KMS-11 (cell line): ENCODE data around the gene ABHD8.

Source experiments
- H2AFZ ChIP-seq: fragments of 200-600 bp; sonication (generic); 2 replicates; pipeline ENCODE4 v1.6.1; 2016; ENCODE audit warnings: antibody characterized with exemption, mixed run types, low read depth
- H3K27ac ChIP-seq: fragments of 200-600 bp; sonication (generic); 2 replicates; pipeline ENCODE4 v1.6.1; 2016; ENCODE audit warnings: mild to moderate bottlenecking, mixed run types
- H3K27me3 ChIP-seq: fragments of 200-600 bp; sonication (generic); 2 replicates; pipeline ENCODE4 v1.6.1; 2017; ENCODE audit warnings: mild to moderate bottlenecking, low read depth, mixed run types, moderate library complexity; ENCODE audit not compliant: insufficient read depth
- H3K36me3 ChIP-seq: fragments of 200-600 bp; sonication (generic); 2 replicates; pipeline ENCODE4 v1.6.1; 2017; ENCODE audit warnings: mild to moderate bottlenecking, mixed run types; ENCODE audit not compliant: insufficient read depth
- H3K4me1 ChIP-seq: fragments of 200-600 bp; sonication (generic); 2 replicates; pipeline ENCODE4 v1.6.1; 2016; ENCODE audit warnings: mild to moderate bottlenecking, low read depth, mixed run types; ENCODE audit not compliant: poor library complexity, severe bottlenecking
- H3K4me2 ChIP-seq: fragments of 200-600 bp; sonication (generic); 2 replicates; pipeline ENCODE4 v1.7.0; 2016; ENCODE audit warnings: mild to moderate bottlenecking, mixed run types
- H3K4me3 ChIP-seq: fragments of 200-600 bp; sonication (generic); IDR thresholded peaks from 2 replicates; pipeline ENCODE4 v1.6.1; 2017; ENCODE audit warnings: low read depth, low read length, mixed read lengths; ENCODE audit not compliant: insufficient read depth
- H3K79me2 ChIP-seq: fragments of 200-600 bp; sonication (generic); 2 replicates; pipeline ENCODE4 v1.6.1; 2016; ENCODE audit warnings: low read depth, mixed run types; ENCODE audit not compliant: insufficient read depth
- H3K9ac ChIP-seq: fragments of 200-600 bp; sonication (generic); 2 replicates; pipeline ENCODE4 v1.6.1; 2016; ENCODE audit warnings: mild to moderate bottlenecking, mixed run types
- H4K20me1 ChIP-seq: fragments of 200-600 bp; sonication (generic); 2 replicates; pipeline ENCODE4 v1.6.1; 2016; ENCODE audit warnings: mild to moderate bottlenecking, mixed run types; ENCODE audit not compliant: insufficient read depth
- CTCF ChIP-seq: fragments of 200-600 bp; sonication (generic); conservative IDR thresholded peaks from 2 replicates; pipeline ENCODE4 v1.6.1; 2017; ENCODE audit warnings: low read depth, mild to moderate bottlenecking, antibody characterized with exemption, low read length, moderate library complexity, mixed read lengths

ABHD8 gene

GRCh38 chr19:17318966-17319365, 15.7 kb upstream of the ABHD8 start:
- Histone ChIP-seq H2AFZ (no peak overlapping the region), H3K27ac (no peak overlapping the region), H3K4me1 (no peaks in the 10 kb centered on the region), H3K4me3 (no peak overlapping the region), H3K4me2 (no peak overlapping the region), H3K27me3 (no peaks in the 10 kb centered on the region), H4K20me1 (no peaks in the 10 kb centered on the region), H3K36me3 (no peaks in the 10 kb centered on the region), H3K79me2 (no peaks in the 10 kb centered on the region), H3K9ac (no peak overlapping the region)
- TF ChIP-seq CTCF: no peak

GRCh38 chr19:17314007-17314593, 10.9 kb upstream of the ABHD8 start:
- TF ChIP-seq CTCF: no peak
- H3K79me2 ChIP-seq: peaks cover 19% of the 10 kb centered on the region
- no peaks in the 10 kb centered on the region for H3K27me3 ChIP-seq
- no peak overlapping the region for H3K4me3 ChIP-seq
- H3K36me3 ChIP-seq: no peaks in the 10 kb centered on the region
- no peak overlapping the region for H2AFZ ChIP-seq
- no peak overlapping the region for H3K9ac ChIP-seq
- H4K20me1 ChIP-seq: no peaks in the 10 kb centered on the region
- H3K4me1 ChIP-seq: peaks cover 12% of the 10 kb centered on the region
- no peak overlapping the region for H3K27ac ChIP-seq
- no peak overlapping the region for H3K4me2 ChIP-seq

- Histone ChIP-seq H3K27me3 (no peaks in the 10 kb centered on the region), H3K79me2 (peaks cover 26% of the 10 kb centered on the region), H2AFZ (no peak overlapping the region), H4K20me1 (no peaks in the 10 kb centered on the region), H3K4me1 (peaks cover 12% of the 10 kb centered on the region), H3K27ac (no peak overlapping the region), H3K36me3 (no peaks in the 10 kb centered on the region), H3K4me2 (no peak overlapping the region), H3K4me3 (no peak overlapping the region), H3K9ac (no peak overlapping the region)
- TF ChIP-seq CTCF: no peak
These were observed 9.2 kb upstream of the ABHD8 start for GRCh38 chr19:17312189-17313113.

- H2AFZ ChIP-seq: no peak overlapping the region
- TF ChIP-seq CTCF: no peak
- no peak overlapping the region for H3K27ac ChIP-seq
- peaks cover 34% of the 10 kb centered on the region for H3K79me2 ChIP-seq
- no peaks in the 10 kb centered on the region for H3K27me3 ChIP-seq
- H4K20me1 ChIP-seq: no peaks in the 10 kb centered on the region
- no peak overlapping the region for H3K4me2 ChIP-seq
- H3K36me3 ChIP-seq: no peaks in the 10 kb centered on the region
- H3K4me3 ChIP-seq: no peak overlapping the region
- H3K9ac ChIP-seq: no peak overlapping the region
- peaks cover 19% of the 10 kb centered on the region for H3K4me1 ChIP-seq
These were observed 8.4 kb upstream of the ABHD8 start for GRCh38 chr19:17311455-17312188.
